Body of pancreas (tissue), 4 donors: Measurements from ENCODE around the gene POT1. TPM values are rescaled to one million over a fixed set of nuclear protein-coding genes. Genes with fewer than 3 reads are reported as not detected.

Experiments used
- ATAC-seq: fragments of 150-250 bp; one replicate; pipeline ENCODE4 v1.9.1; 2016
- DNase-seq, 4 donors: peaks; one replicate each; pipeline ENCODE4 v3.0.0-alpha.2; 2019
- H3K27ac ChIP-seq, 4 donors: fragments of 200-600 bp; sonication (generic); 1 replicate in 3 of 4; 2 replicates in 1 of 4; pipeline versions ENCODE4 v1.5.1 to v1.6.1; 2016 to 2019; ENCODE audit warnings: mild to moderate bottlenecking in 1 of 4, mixed read lengths in 1 of 4, moderate library complexity in 1 of 4
- H3K27me3 ChIP-seq, 2 donors: fragments of 200-600 bp; sonication (generic); one replicate each; pipeline ENCODE4 v1.6.0; 2016; ENCODE audit warnings: mild to moderate bottlenecking in 1 of 2
- H3K36me3 ChIP-seq, 2 donors: fragments of 200-600 bp; sonication (generic); replicated peaks in 1 of 2; 2 replicates each; pipeline ENCODE4 v1.5.1; 2016; ENCODE audit warnings: low read depth in 2 of 2; ENCODE audit not compliant: insufficient read depth in 1 of 2
- H3K4me1 ChIP-seq: fragments of 200-600 bp; sonication (generic); one replicate; pipeline ENCODE4 v1.6.0; 2016
- H3K4me3 ChIP-seq, 2 donors: fragments of 200-600 bp; sonication (generic); 1 replicate in 1 of 2; 2 replicates in 1 of 2; pipeline ENCODE4 v1.5.1; 2016 to 2019
- H3K9me3 ChIP-seq, 3 donors: fragments of 200-600 bp; sonication (generic); 1 replicate in 2 of 3; 2 replicates in 1 of 3; pipeline ENCODE4 v1.5.1; 2016
- POLR2A ChIP-seq, 3 donors: fragments of 450-650 bp; IDR thresholded peaks; one replicate each; pipeline ENCODE4 v1.6.1; 2016; ENCODE audit warnings: antibody characterized with exemption in 3 of 3, mild to moderate bottlenecking in 2 of 3
- WGBS, 2 donors: methylation state at CpG; one replicate each; pipeline ENCODE4 v1.1.5; 2017; 5-methylcytosine and 5-hydroxymethylcytosine counted together
- intact Hi-C: fragments of 100-400 bp; cut with DNase I; formaldehyde crosslinking; loops from one replicate; pipeline ENCODE4 v1.15.1; 2023
- total RNA-seq, 2 donors: library from RNA; depleted of rRNA; stranded (reverse); fragments of >200 nt; gene quantifications; one replicate each; pipeline ENCODE4 v1.1.0, GENCODE V29; 2016
- TF ChIP-seq, protein P1 (sequence below), 7 experiments: fragments of 450-650 bp in 4 of 7; fragments of 200-600 bp in 3 of 7; sonication (generic) in 3 of 7; IDR thresholded peaks; one replicate each; pipeline ENCODE4 v1.5.1; 2016 to 2019; ENCODE audit warnings: antibody characterized with exemption in 7 of 7

POT1 gene
- total RNA-seq, 2 donors from 2014 or later = 3.3 to 5.4 TPM

DNA sequence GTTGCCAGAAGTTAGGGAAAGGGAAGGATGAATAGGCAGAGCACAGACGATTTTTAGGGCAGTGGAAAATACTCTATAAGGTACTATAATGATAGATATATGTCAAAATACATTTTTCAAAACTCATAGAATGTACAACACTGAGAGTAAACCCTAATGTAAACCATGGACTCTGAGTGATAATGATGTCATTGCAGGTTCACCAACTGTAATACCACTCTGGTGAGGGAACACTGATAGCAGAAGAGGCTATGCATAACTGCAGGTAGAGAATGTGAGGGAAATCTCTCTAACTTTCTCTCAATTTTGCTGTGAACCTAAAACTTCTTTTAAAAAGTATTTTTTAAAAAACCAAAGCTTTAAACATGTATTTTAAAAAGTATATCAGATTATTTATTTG is 22.1 kb downstream of the POT1 start:
- ATAC-seq (no peak), DNase-seq (no peak)
- no peak overlapping the region for H3K27ac ChIP-seq
- no peaks in the 10 kb centered on the region for H3K4me1 ChIP-seq
- no peaks in the 10 kb centered on the region for H3K27me3 ChIP-seq
- H3K9me3 ChIP-seq = no peaks in the 10 kb centered on the region
- WGBS, 2 donors = 57 to 78% methylated on average over 1 of the region's 1 CpG
- H3K36me3 ChIP-seq = no peaks in the 10 kb centered on the region
- intact Hi-C loops = no loop called here
- H3K4me3 ChIP-seq = no peak overlapping the region
- no peak for TF ChIP-seq POLR2A (IDR thresholded peaks at IDR 0.05)
- TF ChIP-seq, protein P1, sequence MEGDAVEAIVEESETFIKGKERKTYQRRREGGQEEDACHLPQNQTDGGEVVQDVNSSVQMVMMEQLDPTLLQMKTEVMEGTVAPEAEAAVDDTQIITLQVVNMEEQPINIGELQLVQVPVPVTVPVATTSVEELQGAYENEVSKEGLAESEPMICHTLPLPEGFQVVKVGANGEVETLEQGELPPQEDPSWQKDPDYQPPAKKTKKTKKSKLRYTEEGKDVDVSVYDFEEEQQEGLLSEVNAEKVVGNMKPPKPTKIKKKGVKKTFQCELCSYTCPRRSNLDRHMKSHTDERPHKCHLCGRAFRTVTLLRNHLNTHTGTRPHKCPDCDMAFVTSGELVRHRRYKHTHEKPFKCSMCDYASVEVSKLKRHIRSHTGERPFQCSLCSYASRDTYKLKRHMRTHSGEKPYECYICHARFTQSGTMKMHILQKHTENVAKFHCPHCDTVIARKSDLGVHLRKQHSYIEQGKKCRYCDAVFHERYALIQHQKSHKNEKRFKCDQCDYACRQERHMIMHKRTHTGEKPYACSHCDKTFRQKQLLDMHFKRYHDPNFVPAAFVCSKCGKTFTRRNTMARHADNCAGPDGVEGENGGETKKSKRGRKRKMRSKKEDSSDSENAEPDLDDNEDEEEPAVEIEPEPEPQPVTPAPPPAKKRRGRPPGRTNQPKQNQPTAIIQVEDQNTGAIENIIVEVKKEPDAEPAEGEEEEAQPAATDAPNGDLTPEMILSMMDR (IDR thresholded peaks at IDR 0.05) = no peak

DNA sequence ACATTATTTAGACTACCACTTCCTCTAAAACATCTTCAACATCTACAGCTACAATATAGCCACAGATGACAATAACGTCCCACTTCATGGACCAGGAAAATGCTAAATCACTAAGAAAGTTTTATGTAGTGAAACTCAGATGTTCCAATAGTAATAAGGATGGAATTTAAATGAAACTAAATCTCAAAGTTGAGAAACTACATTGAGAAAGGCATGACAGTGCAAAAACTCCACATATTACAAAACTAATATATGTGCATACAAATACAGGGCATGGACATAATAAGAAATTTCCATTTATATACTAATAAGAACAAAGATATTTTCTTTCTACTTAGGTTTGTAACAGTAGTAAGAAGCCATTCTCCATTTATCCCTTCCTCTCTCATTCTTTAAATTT is 31.1 kb downstream of the POT1 start:
- Histone ChIP-seq H3K27ac (no peak overlapping the region), H3K4me3 (no peak overlapping the region), H3K9me3 (no peaks in the 10 kb centered on the region), H3K4me1 (no peaks in the 10 kb centered on the region), H3K27me3 (no peaks in the 10 kb centered on the region), H3K36me3 (no peaks in the 10 kb centered on the region)
- ATAC-seq (no peak), DNase-seq (no peak)
- 87 to 89% methylated on average over 1 of the region's 1 CpG for WGBS, 2 donors
- TF ChIP-seq, protein P1 (IDR thresholded peaks at IDR 0.05) = no peak
- no peak for TF ChIP-seq POLR2A (IDR thresholded peaks at IDR 0.05)
- intact Hi-C loops = no loop called here

DNA sequence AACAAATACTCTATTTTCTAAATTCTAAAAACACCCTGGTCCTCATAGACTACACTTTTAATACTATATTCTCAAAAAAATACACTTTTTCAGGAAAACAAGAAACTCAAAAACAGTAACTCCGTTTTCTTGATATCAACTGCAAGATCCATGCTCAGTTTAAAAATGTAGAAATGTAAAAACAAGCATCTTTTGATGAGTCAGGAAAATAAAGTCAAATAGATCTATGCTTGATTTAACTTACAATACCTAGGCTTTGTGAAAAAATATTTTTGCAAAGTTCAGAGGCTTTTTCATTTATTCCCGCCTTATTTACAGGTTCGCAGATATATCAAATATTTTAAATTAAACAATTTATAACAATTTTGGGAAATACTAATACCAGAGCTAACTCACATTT is 33.6 kb downstream of the POT1 start:
- WGBS, 2 donors = 98 to 99% methylated on average over 3 of the region's 3 CpGs
- ATAC-seq = no peak

DNA sequence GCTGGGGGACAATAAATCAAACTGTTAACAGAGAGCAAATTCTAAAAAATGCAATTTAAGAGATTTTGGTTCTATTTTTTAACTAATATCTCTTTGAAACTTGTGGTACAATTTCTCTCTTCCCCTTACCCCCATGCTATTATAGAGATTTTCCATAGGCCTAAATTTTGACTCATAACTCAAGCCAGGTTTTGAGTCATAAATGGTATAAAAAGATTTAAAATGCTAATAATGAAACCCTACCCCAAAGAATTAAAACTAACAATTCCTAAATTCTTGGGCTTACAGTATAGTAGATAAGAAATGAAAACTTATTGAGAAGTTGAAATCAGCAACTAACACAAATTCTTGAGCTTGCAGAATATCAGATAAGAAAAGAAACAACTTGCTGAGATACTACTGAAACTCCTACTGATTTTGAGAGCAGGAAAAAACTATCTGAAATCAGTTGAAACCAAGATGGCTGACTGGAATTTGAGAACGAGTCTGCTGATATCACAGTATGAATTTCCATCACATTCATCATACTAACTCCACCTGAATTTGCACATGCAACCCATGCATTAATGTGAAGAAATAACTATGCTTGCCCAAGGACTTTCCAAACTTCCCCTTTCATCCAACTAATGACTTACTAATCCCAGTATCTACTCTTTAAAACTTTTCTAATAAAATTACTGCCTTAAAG is 36.3 kb downstream of the POT1 start:
- TF ChIP-seq, protein P1 (IDR thresholded peaks at IDR 0.05) = no peak
- TF ChIP-seq POLR2A (IDR thresholded peaks at IDR 0.05) = no peak
- Histone ChIP-seq H3K36me3 (no peaks in the 10 kb centered on the region), H3K4me1 (no peaks in the 10 kb centered on the region), H3K27ac (no peak overlapping the region), H3K4me3 (no peak overlapping the region), H3K9me3 (no peaks in the 10 kb centered on the region), H3K27me3 (no peaks in the 10 kb centered on the region)
- ATAC-seq (no peak), DNase-seq (no peak)
- 65 to 76% methylated on average over 1 of the region's 1 CpG for WGBS, 2 donors
- intact Hi-C loops = no loop called here

More for the DNA sequence above, 33.6 kb downstream of the POT1 start:
- Histone ChIP-seq H3K4me1 (no peaks in the 10 kb centered on the region), H3K36me3 (no peaks in the 10 kb centered on the region), H3K9me3 (no peaks in the 10 kb centered on the region), H3K4me3 (no peak overlapping the region), H3K27me3 (no peaks in the 10 kb centered on the region), H3K27ac (no peak overlapping the region)
- intact Hi-C loops = no loop called here
- no peak for DNase-seq
- no peak for TF ChIP-seq POLR2A (IDR thresholded peaks at IDR 0.05)

DNA sequence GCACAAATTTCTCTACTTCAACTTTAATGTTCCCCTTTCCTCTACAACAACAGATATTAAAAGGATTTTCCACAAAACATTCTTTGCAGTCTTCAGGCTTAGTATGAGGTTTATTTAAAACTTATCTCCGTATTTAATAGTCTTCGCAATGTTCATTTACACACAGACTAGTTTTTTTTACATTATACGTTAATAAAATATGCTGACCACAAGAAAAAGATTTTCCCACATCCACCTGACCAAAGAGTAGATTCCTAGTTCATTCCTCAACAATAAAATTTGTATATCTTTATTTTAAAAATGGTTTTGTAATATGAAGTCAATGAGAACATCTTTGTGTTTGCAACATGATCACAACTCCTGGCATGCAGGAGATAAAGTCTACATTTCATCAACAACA is 42.4 kb downstream of the POT1 start:
- ATAC-seq (no peak), DNase-seq (no peak)
- 92 to 97% methylated on average over 3 of the region's 3 CpGs for WGBS, 2 donors
- H3K27ac ChIP-seq = no peak overlapping the region
- TF ChIP-seq, protein P1 (IDR thresholded peaks at IDR 0.05) = no peak
- no peak for TF ChIP-seq POLR2A (IDR thresholded peaks at IDR 0.05)
- H3K4me1 ChIP-seq = no peaks in the 10 kb centered on the region
- no peaks in the 10 kb centered on the region for H3K36me3 ChIP-seq
- intact Hi-C loops = no loop called here
- no peaks in the 10 kb centered on the region for H3K27me3 ChIP-seq
- no peaks in the 10 kb centered on the region for H3K9me3 ChIP-seq
- H3K4me3 ChIP-seq = no peak overlapping the region
